Measurements from ENCODE around the gene GNB2. TPM values are rescaled to one million over a fixed set of nuclear protein-coding genes. Genes with fewer than 3 reads are reported as not detected.
"Not testable (repeated sequence)": the region's sequence is repeated elsewhere in the genome, so short reads cannot be mapped to it uniquely, and the experiment has no call there.

Gene GNB2
- total and polyA plus RNA-seq, 12 donors, result 32.8 to 227 (median 106) TPM

DNA sequence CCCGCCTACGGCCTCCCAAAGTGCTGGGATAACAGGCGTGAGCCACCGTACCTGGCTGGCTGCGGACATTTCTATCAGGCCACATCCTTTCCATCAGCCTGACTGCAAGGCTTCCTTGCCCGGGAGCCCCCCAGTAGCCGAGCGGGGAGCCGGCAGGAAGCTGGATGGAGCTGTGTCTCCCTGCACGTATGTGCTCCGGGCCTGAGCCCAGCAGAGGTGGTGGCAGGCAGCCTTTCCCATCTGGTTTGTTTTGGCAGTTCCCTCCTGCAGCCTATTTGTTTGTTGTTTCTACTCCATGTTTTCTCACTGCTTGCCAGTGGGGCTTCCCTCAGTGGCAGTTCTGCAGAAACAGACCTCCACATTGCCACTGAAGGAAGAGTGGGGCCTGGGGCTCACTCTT, 37.8 kb downstream of the GNB2 start:
- H3K27me3 ChIP-seq, result no peaks in the 10 kb centered on the region
- peaks cover 4 to 15% (median 12%) of the 10 kb centered on the region in 9 donors for H3K4me1 ChIP-seq
- H3K4me3 ChIP-seq, result no peak overlapping the region
- no peak overlapping the region for H3K27ac ChIP-seq
- TF ChIP-seq, protein P1, sequence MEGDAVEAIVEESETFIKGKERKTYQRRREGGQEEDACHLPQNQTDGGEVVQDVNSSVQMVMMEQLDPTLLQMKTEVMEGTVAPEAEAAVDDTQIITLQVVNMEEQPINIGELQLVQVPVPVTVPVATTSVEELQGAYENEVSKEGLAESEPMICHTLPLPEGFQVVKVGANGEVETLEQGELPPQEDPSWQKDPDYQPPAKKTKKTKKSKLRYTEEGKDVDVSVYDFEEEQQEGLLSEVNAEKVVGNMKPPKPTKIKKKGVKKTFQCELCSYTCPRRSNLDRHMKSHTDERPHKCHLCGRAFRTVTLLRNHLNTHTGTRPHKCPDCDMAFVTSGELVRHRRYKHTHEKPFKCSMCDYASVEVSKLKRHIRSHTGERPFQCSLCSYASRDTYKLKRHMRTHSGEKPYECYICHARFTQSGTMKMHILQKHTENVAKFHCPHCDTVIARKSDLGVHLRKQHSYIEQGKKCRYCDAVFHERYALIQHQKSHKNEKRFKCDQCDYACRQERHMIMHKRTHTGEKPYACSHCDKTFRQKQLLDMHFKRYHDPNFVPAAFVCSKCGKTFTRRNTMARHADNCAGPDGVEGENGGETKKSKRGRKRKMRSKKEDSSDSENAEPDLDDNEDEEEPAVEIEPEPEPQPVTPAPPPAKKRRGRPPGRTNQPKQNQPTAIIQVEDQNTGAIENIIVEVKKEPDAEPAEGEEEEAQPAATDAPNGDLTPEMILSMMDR (IDR thresholded peaks at IDR 0.05), result no peak
- ATAC-seq (no peak), DNase-seq (no peak)
- intact Hi-C loops (cut with DNase I), result loop anchor here in 2 of 10 donors (10.0 kb wide), 1 partner anchor 143 kb away; the partner anchor contains the start of gene SLC12A9 (in 2 of the 2)
- H3K9me3 ChIP-seq, result no peaks in the 10 kb centered on the region
- WGBS, 2 donors, result 68 to 74% methylated on average over 11 of the region's 11 CpGs
- peaks cover 0 to 22% (median 0%) of the 10 kb centered on the region in 9 donors for H3K36me3 ChIP-seq

- ATAC-seq (no peak), DNase-seq (no peak)
- Histone ChIP-seq H3K36me3 (no peaks in the 10 kb centered on the region), H3K4me3 (no peak overlapping the region), H3K4me1 (no peaks in the 10 kb centered on the region), H3K27me3 (peaks cover 0 to 11% (median 8%) of the 10 kb centered on the region in 7 donors), H3K27ac (no peak overlapping the region), H3K9me3 (no peaks in the 10 kb centered on the region)
- intact Hi-C loops (cut with DNase I), result loop anchor here in 2 of 10 donors (10.0 kb wide), 1 partner anchor 140 kb away; the partner anchor contains the start of gene SLC12A9 (in 2 of the 2)
- TF ChIP-seq, protein P1 (IDR thresholded peaks at IDR 0.05), result no peak
- 70 to 77% methylated on average over 8 of the region's 8 CpGs for WGBS, 2 donors
Observed at GRCh38 chr7:100714725-100715124, 41.2 kb downstream of the GNB2 start.

- not testable (repeated sequence) for H3K9me3 ChIP-seq, H3K36me3 ChIP-seq, H3K4me3 ChIP-seq, ATAC-seq, DNase-seq, H3K27ac ChIP-seq
- intact Hi-C loops (cut with DNase I), result loop anchor here in 2 of 10 donors (10.0 kb wide), 1 partner anchor 138 kb away; the partner anchor contains the start of gene SLC12A9 (in 2 of the 2)
- Histone ChIP-seq H3K4me1 (peaks cover 0 to 12% (median 0%) of the 10 kb centered on the region in 9 donors), H3K27me3 (peaks cover 4 to 34% (median 32%) of the 10 kb centered on the region in 7 donors)
- WGBS, 2 donors, result 86 to 89% methylated on average over 2 of the region's 2 CpGs
Observed at GRCh38 chr7:100717073-100717472, 43.5 kb downstream of the GNB2 start.

DNA sequence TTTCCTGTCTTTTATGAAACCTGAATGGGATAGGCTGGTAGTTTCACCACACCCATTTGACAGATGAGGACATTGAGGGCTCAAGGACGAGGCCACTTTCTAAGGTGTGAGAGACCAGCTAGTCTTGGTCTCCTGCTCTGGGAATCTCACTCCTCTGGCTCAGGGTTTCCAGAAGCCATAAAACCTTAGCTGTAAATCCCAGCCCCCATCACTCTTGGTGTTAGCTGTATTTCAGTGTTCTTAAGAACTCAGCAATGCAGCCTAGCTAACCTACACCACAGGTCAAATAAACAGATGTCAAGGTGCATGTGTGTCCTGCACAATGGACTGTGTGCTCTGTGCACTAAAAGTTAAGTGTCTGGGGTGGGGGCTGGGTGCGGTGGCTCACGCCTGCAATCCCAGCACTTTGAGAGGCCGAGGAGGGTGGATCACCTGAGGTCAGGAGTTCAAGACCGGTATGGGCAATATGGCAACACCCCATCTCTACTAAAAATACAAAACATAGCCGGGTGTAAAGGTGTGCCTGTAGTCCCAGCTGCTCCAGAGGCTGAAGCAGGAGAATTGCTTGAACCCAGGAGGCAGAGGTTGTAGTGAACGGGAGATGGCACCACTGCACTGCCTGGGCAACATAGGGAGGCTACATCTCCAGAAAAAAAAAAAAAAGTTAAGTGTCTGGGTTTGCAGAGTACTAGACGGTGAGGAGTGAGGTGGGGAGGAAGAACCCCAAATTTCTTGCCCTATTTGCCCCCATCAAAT, 46.2 kb downstream of the GNB2 start:
- Histone ChIP-seq H3K4me1 (peaks cover 0 to 12% (median 0%) of the 10 kb centered on the region in 9 donors), H3K27me3 (peaks cover 4 to 60% (median 53%) of the 10 kb centered on the region in 7 donors), H3K4me3 (no peak overlapping the region), H3K9me3 (no peaks in the 10 kb centered on the region), H3K36me3 (no peaks in the 10 kb centered on the region), H3K27ac (no peak overlapping the region)
- ATAC-seq (no peak), DNase-seq (no peak)
- TF ChIP-seq, protein P1 (IDR thresholded peaks at IDR 0.05), result no peak
- intact Hi-C loops (cut with DNase I), result loop anchor here in 3 of 10 donors (10.0 kb wide), 2 partner anchors 135 to 255 kb away; partner anchors contain the start of genes SLC12A9 (in 2 of the 3) and SPACDR (in 2 of the 3)
- 55 to 61% methylated on average over 8 of the region's 8 CpGs for WGBS, 2 donors
